Measurements from ENCODE around the gene MGRN1.

The MGRN1 gene

DNA sequence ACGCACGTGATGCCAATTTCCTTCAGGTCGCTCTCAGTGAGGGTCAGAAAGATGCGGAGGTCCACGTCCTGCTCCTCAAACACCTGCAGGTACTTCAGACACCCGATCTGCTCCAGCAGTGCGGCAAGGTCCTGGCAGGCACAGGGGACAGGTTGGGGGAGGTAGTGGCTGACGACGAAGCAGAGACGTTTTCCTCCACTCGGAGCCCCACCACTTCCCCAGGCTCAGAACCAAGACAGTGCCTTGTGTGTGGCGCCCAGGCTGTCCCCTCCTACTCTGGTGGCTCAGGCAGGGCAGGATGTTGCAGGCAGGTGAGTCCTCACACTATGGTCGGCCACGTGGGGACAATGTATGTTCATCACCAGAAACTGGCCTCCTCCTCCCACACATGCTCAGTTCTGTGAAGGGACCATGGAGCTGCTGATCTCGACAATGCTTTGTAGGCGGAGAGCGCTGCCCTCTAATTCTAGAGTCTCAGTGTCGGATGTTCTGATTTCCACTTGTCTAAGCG is 74.5 kb downstream of the MGRN1 start:
- no peak for DNase-seq (ENCODE audit: low spot score)

DNA sequence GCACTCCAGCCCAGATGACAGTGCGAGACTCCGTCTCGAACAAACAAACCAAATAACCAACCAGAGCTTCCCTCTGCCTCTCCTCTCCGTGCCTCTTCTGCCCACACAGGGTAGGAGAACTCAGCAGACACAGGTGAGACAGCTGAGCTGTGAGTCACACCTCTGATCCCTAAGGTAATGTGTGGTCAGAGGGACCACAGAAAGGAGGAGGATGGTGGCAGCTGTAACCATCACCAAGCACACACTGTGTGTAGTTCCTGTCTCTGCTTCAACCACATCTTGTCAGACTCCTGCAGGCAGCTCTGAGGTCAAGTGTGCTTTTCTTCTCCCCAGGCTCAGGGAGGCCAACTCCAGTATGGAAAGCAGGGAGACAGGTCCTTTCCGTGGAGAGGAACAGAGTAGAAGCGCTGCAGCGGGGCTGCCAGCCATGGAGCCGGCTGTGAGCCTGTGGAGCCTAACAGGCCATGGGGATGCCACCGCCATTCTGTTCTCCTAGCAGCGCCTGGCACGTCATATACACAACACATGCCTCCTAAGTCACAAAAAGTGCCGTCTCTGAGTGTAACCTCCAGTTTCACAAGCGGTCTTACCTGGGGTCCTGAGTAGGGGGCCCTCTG is 75.9 kb downstream of the MGRN1 start:
- DNase-seq (ENCODE audit: low spot score) = no peak

DNA sequence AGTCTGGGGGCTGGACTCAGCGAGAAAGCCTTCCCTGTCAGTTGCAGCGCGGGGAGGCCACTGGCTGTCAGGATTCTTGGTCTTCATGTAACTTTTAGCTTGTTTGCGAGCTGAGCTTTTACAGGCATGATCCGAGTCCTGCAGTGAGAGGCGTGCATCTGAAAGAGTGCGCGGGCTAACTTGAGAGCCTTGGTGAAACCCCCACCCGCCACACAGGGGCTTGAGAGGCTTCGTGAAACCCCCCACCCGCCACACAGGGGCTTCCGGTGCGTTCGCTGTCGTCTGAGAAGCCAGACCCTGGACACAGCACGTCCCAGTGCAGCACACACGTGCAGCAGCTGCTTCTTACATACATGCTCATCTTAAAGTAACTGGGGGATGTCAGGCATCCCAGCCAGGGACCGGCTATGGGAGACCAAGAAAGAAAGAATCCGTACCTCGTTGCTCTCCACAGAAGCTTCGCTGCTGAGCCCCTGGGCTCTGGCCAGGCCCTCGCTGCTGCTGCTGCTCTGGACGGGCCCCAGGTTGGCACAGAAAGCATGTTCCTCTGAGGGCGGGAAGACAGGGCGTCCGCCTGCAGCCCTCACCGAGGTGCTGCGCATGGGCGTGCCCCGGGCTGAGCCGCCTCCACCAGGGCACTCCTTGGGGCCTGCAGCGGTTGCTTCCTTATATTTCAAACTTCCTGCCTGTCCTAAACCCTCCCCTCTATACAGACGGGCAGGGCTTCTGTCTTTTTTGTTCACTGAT is 76.5 kb downstream of the MGRN1 start:
- DNase-seq (ENCODE audit: low spot score) = no peak

DNA sequence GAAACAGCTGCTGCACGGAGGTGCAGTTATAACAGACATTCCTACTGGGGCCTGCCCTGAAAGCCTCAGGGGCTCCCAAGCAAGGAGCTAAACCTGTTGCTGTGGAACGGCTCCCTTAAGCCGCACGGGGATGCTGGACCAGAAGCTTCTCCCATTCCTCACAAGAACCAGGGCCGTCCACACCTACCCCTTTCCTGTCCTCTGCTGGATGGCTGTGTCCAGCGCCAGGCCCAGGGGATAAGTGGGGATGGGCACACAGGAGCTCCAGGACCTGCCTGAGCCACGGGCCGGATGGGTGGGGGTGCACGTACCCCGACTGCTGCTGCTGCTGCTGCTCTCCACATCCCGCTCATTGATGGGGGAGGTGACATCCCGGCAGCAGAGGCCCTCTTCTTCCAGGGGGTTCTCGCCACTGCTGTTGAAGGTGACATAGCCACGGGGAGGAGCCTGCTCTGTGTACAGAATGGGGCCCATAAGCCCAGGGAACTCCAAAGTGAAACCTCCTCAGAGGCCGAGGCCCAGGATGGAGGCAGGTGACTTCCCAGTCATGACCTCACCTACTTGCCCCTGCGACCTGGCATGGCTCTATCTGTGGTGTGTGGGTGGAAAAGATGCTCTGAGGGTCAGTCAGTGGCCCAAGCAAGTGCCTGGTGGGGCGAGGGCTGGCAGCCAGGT is 77.3 kb downstream of the MGRN1 start:
- DNase-seq (ENCODE audit: low spot score) = no peak

- no peak for DNase-seq (ENCODE audit: low spot score)
Measured at GRCh38 chr16:4702466-4702808, 77.8 kb downstream of the MGRN1 start.

DNA sequence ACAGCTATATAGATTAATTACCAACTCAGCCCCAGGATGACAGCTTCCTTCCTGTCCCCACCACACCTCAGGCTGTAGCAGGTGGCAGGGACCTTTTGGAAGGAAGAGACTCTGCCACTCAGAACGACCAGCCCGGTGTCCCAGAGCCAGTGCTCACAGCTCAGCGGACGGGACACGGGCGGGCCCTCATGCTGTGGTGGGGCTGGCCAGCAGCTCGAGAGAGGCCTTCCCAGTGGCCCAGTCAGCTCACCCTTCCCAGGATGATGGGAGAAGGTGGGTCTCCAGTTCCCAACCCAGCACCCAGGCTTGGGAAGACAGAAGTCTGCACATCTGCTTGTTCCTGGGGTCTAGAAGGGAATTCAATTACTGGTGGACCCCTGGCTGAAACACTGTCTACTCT is 79.3 kb downstream of the MGRN1 start:
- no peak for DNase-seq (ENCODE audit: low spot score)

GRCh38 chr16:4704491-4704890 is 79.9 kb downstream of the MGRN1 start:
- DNase-seq (ENCODE audit: low spot score) = no peak

DNA sequence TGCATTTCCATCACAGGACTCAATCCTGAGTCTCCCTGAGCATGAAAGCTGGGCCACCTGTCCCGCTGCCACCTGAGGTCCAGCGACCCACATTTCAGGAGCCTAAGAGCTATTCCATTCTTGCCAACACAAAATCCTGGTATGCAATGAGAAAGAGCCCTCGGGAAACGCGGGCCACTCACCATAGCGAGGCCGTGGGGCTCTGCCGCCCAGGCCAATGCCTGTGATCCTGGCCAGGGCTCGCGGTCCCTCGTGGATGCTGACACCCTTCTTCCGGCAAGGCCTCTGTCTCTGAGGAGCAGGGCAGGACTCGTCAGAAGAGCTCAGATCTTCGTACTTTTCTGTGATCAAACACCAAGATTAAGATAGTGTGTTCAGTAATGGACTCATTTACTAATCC is 80.3 kb downstream of the MGRN1 start:
- no peak for DNase-seq (ENCODE audit: low spot score)

- no peak for DNase-seq (ENCODE audit: low spot score)
Measured at GRCh38 chr16:4706871-4707270, 82.2 kb downstream of the MGRN1 start.

DNA sequence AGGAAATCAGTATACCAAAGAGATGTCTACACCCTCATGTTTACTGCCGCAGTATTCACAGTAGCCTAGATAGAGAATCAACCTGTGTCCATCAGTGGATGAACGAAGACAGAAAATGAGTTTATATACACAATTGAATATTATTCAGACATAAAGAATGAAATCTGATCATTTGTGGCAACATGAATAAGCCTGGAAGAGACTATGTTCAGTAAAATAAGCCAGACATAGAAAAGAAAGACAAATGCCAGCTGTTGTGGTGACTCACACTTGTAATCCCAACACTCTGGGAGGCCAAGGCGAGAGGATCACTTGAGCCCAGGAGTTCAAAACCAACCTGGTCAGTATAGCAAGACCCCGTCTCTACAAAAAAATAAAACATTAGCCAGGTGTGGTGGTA is 84.9 kb downstream of the MGRN1 start:
- DNase-seq (ENCODE audit: low spot score) = no peak

- DNase-seq (ENCODE audit: low spot score) = no peak
Measured at GRCh38 chr16:4713663-4714501, 89.3 kb downstream of the MGRN1 start.

DNA sequence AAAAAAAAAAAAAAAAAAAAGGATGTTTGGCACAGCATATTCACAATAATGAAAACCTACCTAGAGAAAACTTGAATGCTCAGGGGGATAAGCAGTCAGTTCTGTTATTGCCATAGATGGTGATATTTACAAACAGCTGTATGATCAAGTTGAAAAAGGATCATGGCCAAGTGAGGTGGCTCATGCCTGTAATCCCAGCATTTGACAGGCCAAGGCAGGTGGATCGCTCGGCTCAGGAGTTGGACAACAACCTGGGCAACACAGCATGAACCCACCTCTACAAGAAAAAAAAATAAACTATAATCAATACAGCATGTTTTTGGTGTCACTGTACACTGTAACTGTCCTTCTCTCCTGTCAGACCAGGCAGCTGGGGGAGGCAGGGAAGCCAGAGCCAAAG is 90.4 kb downstream of the MGRN1 start:
- DNase-seq (ENCODE audit: low spot score) = no peak

DNA sequence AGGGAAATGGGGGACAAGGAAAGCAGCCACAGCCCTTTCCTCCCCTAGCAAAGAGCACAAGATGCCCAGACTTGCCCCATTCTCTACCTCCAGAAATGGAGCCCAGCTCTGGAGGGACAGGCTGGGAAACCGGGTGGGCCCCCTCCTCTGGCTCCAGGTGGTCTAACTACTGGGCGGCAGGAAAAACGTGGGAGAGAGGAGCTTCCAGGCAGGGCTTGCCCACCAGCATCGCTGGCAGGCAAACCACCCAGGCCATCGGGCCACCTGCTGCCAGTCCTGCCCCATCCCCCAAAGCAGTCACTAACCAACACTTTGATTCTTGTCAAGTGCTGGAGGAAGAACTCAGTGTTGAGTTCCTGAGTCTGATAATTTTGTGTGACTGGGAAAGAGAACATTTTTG is 93.8 kb downstream of the MGRN1 start:
- no peak for DNase-seq (ENCODE audit: low spot score)

DNA sequence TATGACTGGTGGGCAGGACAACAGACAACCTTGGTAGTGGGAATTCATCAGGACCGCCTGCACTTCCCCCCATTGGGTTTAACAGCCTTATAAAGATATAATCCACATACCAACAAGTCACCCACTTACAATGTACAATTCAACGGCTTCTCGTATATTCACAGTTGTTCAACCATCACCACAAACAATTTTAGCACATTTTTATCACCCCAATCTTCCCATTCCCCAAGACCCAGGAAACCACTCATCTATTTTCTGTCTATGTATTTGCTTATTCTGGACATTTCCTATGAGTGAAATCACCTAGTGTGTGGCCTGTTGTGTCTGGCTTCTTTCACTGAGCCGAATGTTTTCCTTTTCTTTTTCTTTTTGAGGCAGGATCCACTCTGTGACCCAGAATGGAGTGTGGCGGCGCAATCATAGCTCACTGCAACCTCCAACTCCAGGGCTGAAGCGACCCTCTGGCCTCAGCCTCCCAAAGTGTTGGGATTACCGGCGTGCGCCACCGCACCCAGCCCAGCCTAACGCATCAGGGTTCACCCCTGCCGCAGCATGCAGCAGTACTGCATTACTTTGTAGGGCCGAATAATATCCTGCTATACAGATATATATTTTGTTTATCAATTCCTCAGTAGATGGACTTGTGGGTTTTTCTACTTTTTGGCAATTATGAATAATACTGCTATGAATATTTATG is 98.6 kb downstream of the MGRN1 start:
- DNase-seq (ENCODE audit: low spot score) = no peak

DNA sequence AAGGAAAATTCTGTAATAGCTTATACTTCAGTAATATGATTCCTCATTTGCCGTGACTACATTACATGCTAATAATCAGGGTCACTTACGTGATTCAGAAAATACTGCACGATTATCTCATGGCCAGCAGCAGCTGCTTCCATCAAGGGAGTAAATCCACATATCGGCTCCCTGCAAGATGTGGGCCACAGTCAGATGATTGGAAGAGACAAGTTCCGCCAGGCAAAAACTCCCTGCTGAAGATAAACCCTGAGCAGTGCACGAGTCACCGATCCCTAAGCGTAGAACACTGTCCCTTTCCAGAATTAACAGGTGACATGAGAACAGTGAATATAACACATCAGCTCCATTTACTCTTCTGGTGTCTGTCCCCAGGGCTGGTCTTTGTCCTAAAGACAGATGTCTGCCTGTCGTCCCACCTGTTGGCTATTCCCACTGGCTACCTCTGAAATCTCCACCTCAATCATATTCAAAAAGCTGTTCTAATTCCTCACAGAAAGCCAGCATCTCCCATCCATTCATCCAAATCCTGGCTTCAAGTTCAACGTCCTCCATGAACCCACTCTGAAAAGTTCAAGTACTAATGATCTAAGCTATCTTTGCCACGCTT is 100.1 kb downstream of the MGRN1 start:
- DNase-seq (ENCODE audit: low spot score) = no peak

- peak; percentile 8 for DNase-seq (ENCODE audit: low spot score)
Measured at GRCh38 chr16:4726616-4727015, 102.0 kb downstream of the MGRN1 start.

DNA sequence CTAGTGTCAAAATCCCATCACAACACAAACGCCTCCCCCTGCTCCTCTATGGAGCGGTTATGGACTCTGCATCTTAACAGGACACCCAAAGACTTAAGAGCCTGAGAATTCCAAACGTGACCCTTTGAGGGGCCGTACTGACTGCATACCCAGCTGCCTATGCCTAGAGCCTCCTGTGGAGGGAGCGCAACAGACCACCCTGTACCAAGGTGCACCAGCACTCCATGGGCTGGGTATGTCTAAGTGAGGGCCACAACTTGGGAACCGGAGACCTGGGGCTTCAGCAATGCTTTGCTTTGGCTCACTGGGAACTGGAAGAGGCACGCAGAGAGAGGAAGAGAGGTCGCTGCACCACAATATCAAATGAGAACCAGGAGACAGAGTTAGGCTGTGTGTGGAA is 104.0 kb downstream of the MGRN1 start:
- no peak for DNase-seq (ENCODE audit: low spot score)

GRCh38 chr16:4729876-4730275 is 105.2 kb downstream of the MGRN1 start:
- DNase-seq (ENCODE audit: low spot score) = no peak

DNA sequence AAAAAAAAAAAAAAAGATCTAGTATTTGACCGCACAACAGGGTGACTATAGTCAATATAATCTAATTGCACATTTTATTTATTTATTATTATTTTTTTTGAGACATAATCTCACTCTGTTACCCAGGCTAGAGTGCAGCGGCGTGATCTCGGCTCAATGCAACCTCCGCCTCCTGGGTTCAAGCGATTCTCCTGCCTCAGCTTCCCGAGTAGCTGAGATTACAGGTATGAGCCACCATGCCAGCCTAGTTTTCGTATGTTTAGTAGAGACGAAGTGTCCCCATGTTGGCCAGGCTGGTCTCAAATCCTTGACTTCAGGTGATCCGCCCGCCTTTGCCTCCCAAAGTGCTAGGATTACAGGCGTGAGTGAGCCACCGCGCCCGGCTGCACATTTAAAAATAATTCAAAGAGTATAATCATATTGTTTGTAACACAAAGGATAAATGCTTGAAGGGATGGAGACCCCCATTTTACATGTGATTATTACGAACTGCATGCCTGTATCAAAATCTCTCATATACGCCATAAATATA is 108.7 kb downstream of the MGRN1 start:
- DNase-seq (ENCODE audit: low spot score) = no peak

DNA sequence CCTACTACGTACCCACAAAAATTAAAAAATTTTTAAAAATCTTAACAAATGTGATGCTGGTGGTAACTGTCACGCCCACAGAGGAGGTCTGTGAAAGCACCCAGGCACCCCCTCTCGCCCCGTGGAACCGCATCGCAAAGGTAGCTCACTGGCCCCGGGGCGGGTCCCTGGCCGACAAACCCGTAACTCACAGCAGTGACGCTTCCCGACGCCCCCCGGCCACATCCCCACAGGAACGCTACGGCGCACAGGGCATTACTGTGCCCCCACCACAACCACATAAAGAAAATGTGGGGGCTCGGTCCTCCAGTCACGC is 109.1 kb downstream of the MGRN1 start:
- no peak for DNase-seq (ENCODE audit: low spot score)

- DNase-seq (ENCODE audit: low spot score) = peak; percentile 95
Measured at GRCh38 chr16:4734063-4734729, 109.6 kb downstream of the MGRN1 start, which contains the start of the genes ANKS3 and DNAAF8. TSS of gene ANKS3 (minus strand) at chr16:4734271. CDS start at chr16:4730149, 4,122 bp downstream. TSS of gene DNAAF8 (plus strand) at chr16:4734537. CDS start at chr16:4736515, 1,978 bp downstream.

Measured in D341Med (cell line).